Peyer's patch (tissue), 4 donors: ENCODE results near the gene DCLK1.

Experiments
- CTCF ChIP-seq, 6 experiments: fragments of 450-650 bp in 4 of 6; fragments of 200-600 bp in 2 of 6; sonication (generic) in 1 of 6; IDR thresholded peaks; one replicate each; pipeline ENCODE4 v1.5.1; 2017 to 2019; ENCODE audit warnings: antibody characterized with exemption in 6 of 6, mild to moderate bottlenecking in 3 of 6, moderate library complexity in 1 of 6
- POLR2A ChIP-seq, 2 donors: fragments of 450-650 bp; IDR thresholded peaks; one replicate each; pipeline ENCODE4 v1.5.1; 2017; ENCODE audit warnings: antibody characterized with exemption in 2 of 2, mild to moderate bottlenecking in 2 of 2, moderate library complexity in 2 of 2

GRCh38 chr13:36147330-36147729 is 16.1 kb upstream of the DCLK1 start:
- TF ChIP-seq CTCF (IDR thresholded peaks at IDR 0.05) (no peak), POLR2A (IDR thresholded peaks at IDR 0.05) (no peak)
